Neuronal stem cell (in vitro differentiated cells): ENCODE data around the gene RTP2.
"Not testable (repeated sequence)": the region's sequence is repeated elsewhere in the genome, so short reads cannot be mapped to it uniquely, and the experiment has no call there.

ENCODE experiments used
- DNase-seq: peaks from one replicate; pipeline ENCODE4 v3.0.0-alpha.2; 2013; ENCODE audit warnings: low spot score
- H2AFZ ChIP-seq: one replicate; pipeline ENCODE4 v1.6.1; 2013; ENCODE audit warnings: mild to moderate bottlenecking, low read length, inconsistent platforms
- H2AK5ac ChIP-seq: 2 replicates; pipeline ENCODE4 v1.6.1; 2013; ENCODE audit warnings: low read depth, mild to moderate bottlenecking, inconsistent platforms, low read length, moderate library complexity, mixed read lengths
- H2BK120ac ChIP-seq: 2 replicates; pipeline ENCODE4 v1.6.1; 2013; ENCODE audit warnings: low read depth, mild to moderate bottlenecking, inconsistent platforms, low read length, moderate library complexity, mixed read lengths
- H2BK12ac ChIP-seq: one replicate; pipeline ENCODE4 v1.6.1; 2013; ENCODE audit warnings: low read length, inconsistent platforms
- H2BK15ac ChIP-seq: 2 replicates; pipeline ENCODE4 v1.6.1; 2013; ENCODE audit warnings: mild to moderate bottlenecking, low read length, inconsistent platforms, mixed read lengths
- H2BK5ac ChIP-seq: one replicate; pipeline ENCODE4 v1.6.1; 2013; ENCODE audit warnings: inconsistent platforms, mild to moderate bottlenecking, low read length, moderate library complexity
- H3K14ac ChIP-seq: one replicate; pipeline ENCODE4 v1.6.1; 2013; ENCODE audit warnings: low read length, inconsistent platforms
- H3K18ac ChIP-seq: 2 replicates; pipeline ENCODE4 v1.6.1; 2013; ENCODE audit warnings: low read length, inconsistent platforms
- H3K23ac ChIP-seq: 2 replicates; pipeline ENCODE4 v1.6.1; 2013; ENCODE audit warnings: low read depth, mild to moderate bottlenecking, mixed read lengths, low read length, inconsistent platforms; ENCODE audit not compliant: poor library complexity
- H3K27ac ChIP-seq: replicated peaks from 3 replicates; pipeline ENCODE4 v1.5.1; 2013; ENCODE audit warnings: low read length, inconsistent platforms
- H3K27me3 ChIP-seq, 3 experiments: 2 replicates each; pipeline ENCODE4 v1.6.1; 2013; ENCODE audit warnings: low read length in 3 of 3, mild to moderate bottlenecking in 2 of 3, inconsistent platforms in 1 of 3, low read depth in 1 of 3, mixed read lengths in 1 of 3, moderate library complexity in 1 of 3; ENCODE audit not compliant: control insufficient read depth in 3 of 3, insufficient read depth in 3 of 3
- H3K36me3 ChIP-seq, 2 donors: replicated peaks in 1 of 2; 2 replicates each; pipeline ENCODE4 v1.6.1; 2013; ENCODE audit warnings: low read length in 2 of 2; ENCODE audit not compliant: control insufficient read depth in 2 of 2, insufficient read depth in 2 of 2
- H3K4ac ChIP-seq: 2 replicates; pipeline ENCODE4 v1.6.1; 2013; ENCODE audit warnings: inconsistent platforms, mild to moderate bottlenecking, low read length, moderate library complexity
- H3K4me1 ChIP-seq, 2 donors: 1 replicate in 1 of 2; 2 replicates in 1 of 2; pipeline ENCODE4 v1.6.1; 2013; ENCODE audit warnings: low read length in 2 of 2, low read depth in 1 of 2; ENCODE audit not compliant: control insufficient read depth in 2 of 2, insufficient read depth in 1 of 2
- H3K4me2 ChIP-seq: one replicate; pipeline ENCODE4 v1.6.1; 2013; ENCODE audit warnings: mild to moderate bottlenecking, low read length, inconsistent platforms; ENCODE audit not compliant: insufficient read depth, poor library complexity, severe bottlenecking
- H3K4me3 ChIP-seq, 2 donors: 2 replicates each; pipeline ENCODE4 v1.5.1; 2013; ENCODE audit warnings: low read length in 2 of 2, mild to moderate bottlenecking in 2 of 2, inconsistent platforms in 1 of 2, moderate library complexity in 1 of 2
- H3K79me1 ChIP-seq: one replicate; pipeline ENCODE4 v1.6.1; 2013; ENCODE audit warnings: low read depth, mild to moderate bottlenecking, inconsistent platforms, low read length, moderate library complexity
- H3K9ac ChIP-seq: one replicate; pipeline ENCODE4 v1.6.1; 2013; ENCODE audit warnings: mild to moderate bottlenecking, low read depth, low read length, inconsistent platforms; ENCODE audit not compliant: poor library complexity
- H3K9me3 ChIP-seq, 2 donors: replicated peaks in 1 of 2; 2 replicates each; pipeline versions ENCODE3 to v1.6.1; 2013; ENCODE audit warnings: low read length in 2 of 2, mild to moderate bottlenecking in 2 of 2, inconsistent platforms in 1 of 2, low read depth in 1 of 2, mixed read lengths in 1 of 2, moderate library complexity in 1 of 2; ENCODE audit not compliant: control insufficient read depth in 2 of 2, insufficient read depth in 1 of 2
- H4K8ac ChIP-seq: one replicate; pipeline ENCODE4 v1.6.1; 2013; ENCODE audit warnings: low read depth, mild to moderate bottlenecking, inconsistent platforms, low read length, moderate library complexity
- H4K91ac ChIP-seq: one replicate; pipeline ENCODE4 v1.6.1; 2013; ENCODE audit warnings: low read length, low read depth, mild to moderate bottlenecking, inconsistent platforms; ENCODE audit not compliant: poor library complexity
- WGBS, 2 donors: extraction: QIAGEN DNeasy Blood & Tissue Kit; methylation state at CpG; one replicate each; pipeline ENCODE4 v1.1.7; 2013; ENCODE audit warnings: missing lambda C conversion rate in 2 of 2, mixed read lengths in 1 of 2; ENCODE audit not compliant: insufficient read length in 2 of 2, insufficient replicate concordance in 1 of 2; ENCODE audit errors: extremely low coverage in 2 of 2; 5-methylcytosine and 5-hydroxymethylcytosine counted together

The RTP2 gene

DNA sequence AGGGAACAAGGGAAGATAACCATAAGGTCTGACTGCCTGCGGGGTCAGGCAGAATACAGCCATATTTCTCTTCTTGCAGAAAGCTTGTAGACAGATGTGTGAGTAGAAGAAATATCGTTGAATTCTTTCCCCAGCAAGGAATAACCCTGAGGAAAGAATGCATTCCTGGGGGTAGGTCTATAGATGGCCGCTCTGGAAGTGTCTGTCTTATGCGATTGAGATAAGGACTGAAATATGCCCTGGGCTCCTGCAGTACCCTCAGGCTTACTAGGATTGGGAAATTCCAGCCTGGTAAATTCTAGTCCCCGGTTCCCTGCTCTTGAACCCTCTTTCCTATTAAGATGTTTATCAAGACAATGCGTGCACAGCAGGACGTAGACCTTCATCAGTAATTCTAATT, 16.4 kb downstream of the RTP2 start:
- WGBS, 2 donors = no CpG with 5 or more reads among the region's 7 CpGs
- H2AK5ac ChIP-seq = no peak overlapping the region
- H3K9ac ChIP-seq = no peak overlapping the region
- H2BK12ac ChIP-seq = no peak overlapping the region
- H3K4me2 ChIP-seq = no peak overlapping the region
- H4K8ac ChIP-seq = no peak overlapping the region
- H3K27ac ChIP-seq = no peak overlapping the region
- no peaks in the 10 kb centered on the region for H3K27me3 ChIP-seq
- H2BK5ac ChIP-seq = no peak overlapping the region
- no peak overlapping the region for H2BK15ac ChIP-seq
- no peaks in the 10 kb centered on the region for H3K4me1 ChIP-seq
- no peak overlapping the region for H4K91ac ChIP-seq
- no peak overlapping the region for H3K18ac ChIP-seq
- H3K9me3 ChIP-seq = no peaks in the 10 kb centered on the region
- no peaks in the 10 kb centered on the region for H3K79me1 ChIP-seq
- no peaks in the 10 kb centered on the region for H3K36me3 ChIP-seq
- no peak overlapping the region for H3K14ac ChIP-seq
- no peak for DNase-seq
- no peak overlapping the region for H3K4me3 ChIP-seq
- no peak overlapping the region for H2AFZ ChIP-seq
- no peak overlapping the region for H3K4ac ChIP-seq
- no peak overlapping the region for H2BK120ac ChIP-seq
- no peak overlapping the region for H3K23ac ChIP-seq

- Histone ChIP-seq H3K18ac (no peak overlapping the region), H3K36me3 (no peaks in the 10 kb centered on the region), H4K91ac (no peak overlapping the region), H3K4me1 (no peaks in the 10 kb centered on the region), H3K14ac (no peak overlapping the region), H3K79me1 (no peaks in the 10 kb centered on the region), H2BK120ac (no peak overlapping the region), H3K4ac (no peak overlapping the region), H2AK5ac (no peak overlapping the region), H3K4me2 (no peak overlapping the region), H3K23ac (no peak overlapping the region), H3K9ac (no peak overlapping the region), H2BK15ac (no peak overlapping the region), H2BK12ac (no peak overlapping the region), H3K9me3 (no peaks in the 10 kb centered on the region), H3K4me3 (no peak overlapping the region), H3K27me3 (no peaks in the 10 kb centered on the region), H2AFZ (no peak overlapping the region), H3K27ac (no peak overlapping the region), H4K8ac (no peak overlapping the region), H2BK5ac (no peak overlapping the region)
- no CpG with 5 or more reads among the region's 2 CpGs for WGBS, 2 donors
- no peak for DNase-seq
Measured at GRCh38 chr3:187684880-187685279, 17.5 kb downstream of the RTP2 start.

GRCh38 chr3:187684444-187684843, 17.9 kb downstream of the RTP2 start:
- Histone ChIP-seq H3K27ac (no peak overlapping the region), H3K4me1 (no peaks in the 10 kb centered on the region), H3K9ac (no peak overlapping the region), H2BK5ac (no peak overlapping the region), H3K79me1 (no peaks in the 10 kb centered on the region), H2BK12ac (no peak overlapping the region), H3K18ac (no peak overlapping the region), H3K4me3 (no peak overlapping the region), H3K36me3 (no peaks in the 10 kb centered on the region), H2BK120ac (no peak overlapping the region), H4K91ac (no peak overlapping the region), H2BK15ac (no peak overlapping the region), H3K23ac (no peak overlapping the region), H3K14ac (no peak overlapping the region), H3K4ac (no peak overlapping the region), H3K27me3 (no peaks in the 10 kb centered on the region), H3K4me2 (no peak overlapping the region), H2AFZ (no peak overlapping the region), H3K9me3 (no peaks in the 10 kb centered on the region), H2AK5ac (no peak overlapping the region), H4K8ac (no peak overlapping the region)
- no peak for DNase-seq
- WGBS, 2 donors = no CpG with 5 or more reads among the region's 1 CpG

DNA sequence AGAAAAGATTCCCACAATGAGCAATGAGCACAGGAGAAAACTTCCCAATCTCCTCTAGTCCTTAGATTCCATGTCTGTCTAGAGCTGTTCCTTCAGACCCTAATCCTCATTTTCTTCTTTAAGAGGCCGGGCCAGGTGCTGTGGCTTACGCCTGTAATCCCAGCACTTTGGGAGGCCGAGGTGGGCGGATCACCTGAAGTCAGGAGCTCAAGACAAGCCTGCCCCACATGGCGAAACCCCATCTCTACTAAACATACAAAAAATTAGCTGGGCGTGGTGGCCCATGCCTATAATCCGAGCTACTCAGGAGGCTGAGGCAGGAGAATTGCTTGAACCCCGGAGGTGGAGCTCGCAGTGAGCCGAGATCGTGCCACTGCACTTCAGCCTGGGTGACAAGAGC, 20.6 kb downstream of the RTP2 start:
- not testable (repeated sequence) for H2BK120ac ChIP-seq, H3K9ac ChIP-seq, H3K79me1 ChIP-seq, H4K8ac ChIP-seq, H2BK5ac ChIP-seq, H3K14ac ChIP-seq, H2BK12ac ChIP-seq, H3K4me3 ChIP-seq, H3K36me3 ChIP-seq, DNase-seq, H3K18ac ChIP-seq, H3K27ac ChIP-seq, H4K91ac ChIP-seq, H3K4me2 ChIP-seq, H3K9me3 ChIP-seq, H3K4me1 ChIP-seq, H3K27me3 ChIP-seq, H2AK5ac ChIP-seq, H2AFZ ChIP-seq, H3K23ac ChIP-seq, H3K4ac ChIP-seq, H2BK15ac ChIP-seq
- no CpG with 5 or more reads among the region's 11 CpGs for WGBS, 2 donors
